Loucy (cell line): Measurements from ENCODE around the gene NMT2.
A peak's percentile ranks its signal among the peaks of the same experiment; 100 is the strongest.

Experiments used
- H2AFZ ChIP-seq: fragments of 200-600 bp; sonication (generic); 2 replicates; pipeline ENCODE4 v1.6.0; 2016; ENCODE audit warnings: antibody characterized with exemption, mild to moderate bottlenecking, low read length, moderate library complexity
- H3F3A ChIP-seq: fragments of 200-600 bp; 2 replicates; pipeline ENCODE4 v1.6.0; 2016; ENCODE audit warnings: antibody characterized with exemption, low read depth, mild to moderate bottlenecking
- H3K27me3 ChIP-seq: fragments of 200-600 bp; sonication (generic); 2 replicates; pipeline ENCODE4 v1.6.1; 2014; ENCODE audit warnings: low read length, mild to moderate bottlenecking; ENCODE audit not compliant: insufficient read depth, poor library complexity, severe bottlenecking
- H3K36me3 ChIP-seq: fragments of 200-600 bp; sonication (generic); 2 replicates; pipeline ENCODE4 v1.6.1; 2016; ENCODE audit warnings: low read length; ENCODE audit not compliant: insufficient read depth
- H3K4me1 ChIP-seq: fragments of 200-600 bp; sonication (generic); 2 replicates; pipeline ENCODE4 v1.5.1; 2014; ENCODE audit warnings: low read length, mild to moderate bottlenecking; ENCODE audit not compliant: insufficient read depth, poor library complexity, severe bottlenecking
- H3K4me2 ChIP-seq: fragments of 200-600 bp; sonication (generic); 2 replicates; pipeline ENCODE4 v1.6.0; 2014; ENCODE audit warnings: antibody characterized with exemption, low read length, low read depth, mild to moderate bottlenecking; ENCODE audit not compliant: poor library complexity, severe bottlenecking
- H3K4me3 ChIP-seq: fragments of 200-600 bp; sonication (generic); 2 replicates; pipeline ENCODE4 v1.5.1; 2014; ENCODE audit warnings: low read length, mild to moderate bottlenecking, mixed read lengths; ENCODE audit not compliant: poor library complexity, severe bottlenecking
- H3K79me2 ChIP-seq: fragments of 200-600 bp; sonication (generic); 2 replicates; pipeline ENCODE4 v1.6.1; 2014; ENCODE audit warnings: low read length; ENCODE audit not compliant: insufficient read depth
- H3K9ac ChIP-seq: fragments of 200-600 bp; sonication (generic); 2 replicates; pipeline ENCODE4 v1.6.0; 2014; ENCODE audit warnings: mild to moderate bottlenecking, low read depth, low read length, moderate library complexity; ENCODE audit not compliant: poor library complexity, severe bottlenecking
- H3K9me2 ChIP-seq: fragments of 200-600 bp; sonication (generic); replicated peaks from 2 replicates; pipeline ENCODE4 v1.6.1; 2016; ENCODE audit warnings: low read depth, low read length, mixed read lengths
- H3K9me3 ChIP-seq: fragments of 200-600 bp; sonication (generic); 2 replicates; pipeline ENCODE4 v1.6.1; 2014; ENCODE audit warnings: mild to moderate bottlenecking, antibody characterized with exemption, low read length, low read depth; ENCODE audit not compliant: insufficient read depth
- H4K20me1 ChIP-seq: fragments of 200-600 bp; sonication (generic); 2 replicates; pipeline ENCODE4 v1.6.0; 2014; ENCODE audit warnings: antibody characterized with exemption, low read length, mild to moderate bottlenecking; ENCODE audit not compliant: insufficient read depth, poor library complexity, severe bottlenecking
- EZH2phosphoT487 ChIP-seq: fragments of 200-600 bp; IDR thresholded peaks from 2 replicates; pipeline ENCODE4 v1.6.1; 2018; ENCODE audit warnings: antibody characterized with exemption, mild to moderate bottlenecking, moderate library complexity, borderline replicate concordance
- TF ChIP-seq, protein P1 (sequence below): fragments of 200-600 bp; sonication (generic); conservative IDR thresholded peaks from 2 replicates; pipeline ENCODE4 v1.5.1; 2014; ENCODE audit warnings: mild to moderate bottlenecking, antibody characterized with exemption, low read length

Gene NMT2

DNA sequence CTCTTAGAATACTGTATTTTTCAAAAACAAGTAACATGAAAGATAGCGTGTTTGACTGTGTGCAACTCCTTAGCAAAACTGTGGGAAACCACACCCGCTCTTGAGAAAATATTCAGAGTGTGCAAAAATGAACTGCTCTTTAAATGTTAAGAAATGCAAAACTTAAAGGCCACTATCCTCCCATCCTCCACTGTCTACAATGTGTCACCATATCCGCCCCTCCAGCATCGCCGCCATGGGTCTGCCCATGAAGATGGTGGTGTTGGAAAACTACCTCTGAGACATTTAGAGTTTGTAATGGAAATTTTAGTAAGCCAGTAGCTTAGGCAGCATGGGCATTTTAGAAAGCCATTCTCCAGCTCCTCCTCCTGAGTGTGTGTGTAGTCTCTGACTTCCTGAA is 20.1 kb upstream of the NMT2 start:
- Histone ChIP-seq H2AFZ (peak overlapping the region; percentile 32), H3K36me3 (no peaks in the 10 kb centered on the region), H3K27me3 (no peaks in the 10 kb centered on the region), H3K9me3 (no peaks in the 10 kb centered on the region), H3K9ac (no peak overlapping the region), H3K4me3 (no peak overlapping the region), H3K4me1 (peaks cover 9% of the 10 kb centered on the region), H3K9me2 (no peaks in the 10 kb centered on the region), H4K20me1 (no peaks in the 10 kb centered on the region), H3F3A (no peaks in the 10 kb centered on the region), H3K79me2 (no peaks in the 10 kb centered on the region), H3K4me2 (no peak overlapping the region)
- TF ChIP-seq EZH2phosphoT487, result no peak
- TF ChIP-seq, protein P1, sequence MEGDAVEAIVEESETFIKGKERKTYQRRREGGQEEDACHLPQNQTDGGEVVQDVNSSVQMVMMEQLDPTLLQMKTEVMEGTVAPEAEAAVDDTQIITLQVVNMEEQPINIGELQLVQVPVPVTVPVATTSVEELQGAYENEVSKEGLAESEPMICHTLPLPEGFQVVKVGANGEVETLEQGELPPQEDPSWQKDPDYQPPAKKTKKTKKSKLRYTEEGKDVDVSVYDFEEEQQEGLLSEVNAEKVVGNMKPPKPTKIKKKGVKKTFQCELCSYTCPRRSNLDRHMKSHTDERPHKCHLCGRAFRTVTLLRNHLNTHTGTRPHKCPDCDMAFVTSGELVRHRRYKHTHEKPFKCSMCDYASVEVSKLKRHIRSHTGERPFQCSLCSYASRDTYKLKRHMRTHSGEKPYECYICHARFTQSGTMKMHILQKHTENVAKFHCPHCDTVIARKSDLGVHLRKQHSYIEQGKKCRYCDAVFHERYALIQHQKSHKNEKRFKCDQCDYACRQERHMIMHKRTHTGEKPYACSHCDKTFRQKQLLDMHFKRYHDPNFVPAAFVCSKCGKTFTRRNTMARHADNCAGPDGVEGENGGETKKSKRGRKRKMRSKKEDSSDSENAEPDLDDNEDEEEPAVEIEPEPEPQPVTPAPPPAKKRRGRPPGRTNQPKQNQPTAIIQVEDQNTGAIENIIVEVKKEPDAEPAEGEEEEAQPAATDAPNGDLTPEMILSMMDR, result no peak

DNA sequence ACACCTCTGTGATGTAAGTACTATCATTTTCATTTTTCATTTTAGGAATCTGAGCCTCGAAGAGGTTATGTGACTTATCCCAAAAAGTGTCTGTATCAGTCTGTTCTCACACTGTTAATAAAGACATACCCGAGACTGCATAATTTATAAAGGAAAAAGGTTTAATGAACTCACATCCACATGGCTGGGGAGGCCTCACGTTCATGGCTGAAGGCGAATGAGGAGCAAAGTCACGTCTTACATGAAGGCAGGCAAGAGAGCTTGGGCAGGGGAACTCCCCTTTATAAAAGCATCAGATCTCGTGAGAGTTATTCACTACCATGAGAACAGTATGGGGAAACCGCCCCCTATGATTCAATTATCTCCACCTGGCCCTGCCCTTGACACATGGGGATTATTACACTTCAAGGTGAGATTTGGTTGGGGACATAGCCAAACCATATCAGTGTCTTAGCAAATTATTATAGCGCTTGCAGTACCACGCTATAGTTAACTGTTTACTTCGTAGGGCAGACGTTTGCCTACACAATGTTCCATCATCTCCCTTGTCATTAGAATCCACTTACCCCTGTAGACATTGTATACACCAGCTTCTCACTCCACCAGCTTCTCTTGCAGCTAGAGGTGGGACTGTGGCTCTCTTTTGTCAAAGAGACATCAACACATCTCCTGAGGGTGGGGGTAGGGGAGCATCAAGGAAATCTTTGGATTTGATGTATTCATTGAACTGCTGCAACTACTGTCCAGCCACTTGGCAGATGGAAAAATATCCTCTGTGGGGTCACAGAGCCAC is 15.4 kb upstream of the NMT2 start:
- Histone ChIP-seq H3K27me3 (no peaks in the 10 kb centered on the region), H3K9me2 (no peaks in the 10 kb centered on the region), H3K36me3 (no peaks in the 10 kb centered on the region), H3K4me2 (no peak overlapping the region), H3F3A (no peaks in the 10 kb centered on the region), H3K4me3 (no peak overlapping the region), H3K79me2 (no peaks in the 10 kb centered on the region), H2AFZ (no peak overlapping the region), H3K9ac (no peak overlapping the region), H3K4me1 (peaks cover 8% of the 10 kb centered on the region), H3K9me3 (no peaks in the 10 kb centered on the region), H4K20me1 (no peaks in the 10 kb centered on the region)
- TF ChIP-seq, protein P1, result no peak
- no peak for TF ChIP-seq EZH2phosphoT487

DNA sequence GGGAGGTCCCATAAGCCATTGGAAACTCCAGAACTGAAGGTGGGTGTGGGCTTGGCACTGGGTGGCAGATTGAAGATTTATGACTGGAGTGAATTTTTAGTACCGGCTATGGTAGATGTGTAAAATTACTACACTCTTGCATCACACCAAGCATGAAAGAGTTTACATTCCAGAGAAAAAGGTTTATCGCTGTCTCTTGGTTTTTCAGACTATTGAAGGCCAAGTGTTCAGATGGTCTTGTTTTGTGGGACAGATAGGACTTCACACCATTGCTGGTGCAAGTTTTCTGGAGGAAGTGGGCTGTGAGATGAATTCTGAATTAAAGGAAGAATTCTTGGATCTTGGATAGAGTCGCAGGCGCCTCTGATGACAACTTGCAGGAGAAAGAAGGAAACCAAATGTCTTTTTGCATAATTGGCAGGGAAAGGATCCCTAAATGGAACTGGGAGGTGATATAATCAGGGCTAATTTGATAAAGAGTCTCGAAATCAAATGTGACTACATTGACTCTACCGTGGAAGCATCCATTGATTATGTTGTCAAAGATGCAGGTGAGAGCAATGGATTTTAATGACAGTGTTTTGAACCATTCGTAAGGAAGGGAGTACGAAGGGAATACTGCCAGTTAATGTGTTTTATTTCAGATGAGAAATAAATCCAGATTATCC is 14.2 kb upstream of the NMT2 start:
- Histone ChIP-seq H3K36me3 (no peaks in the 10 kb centered on the region), H3K4me2 (no peak overlapping the region), H3K9ac (no peak overlapping the region)

More for the DNA sequence above, 14.2 kb upstream of the NMT2 start:
- Histone ChIP-seq H3F3A (no peaks in the 10 kb centered on the region), H4K20me1 (no peaks in the 10 kb centered on the region), H3K4me1 (no peaks in the 10 kb centered on the region), H3K27me3 (no peaks in the 10 kb centered on the region), H3K79me2 (no peaks in the 10 kb centered on the region), H3K9me3 (no peaks in the 10 kb centered on the region), H3K9me2 (no peaks in the 10 kb centered on the region), H2AFZ (no peak overlapping the region), H3K4me3 (no peak overlapping the region)
- TF ChIP-seq, protein P1, result no peak
- TF ChIP-seq EZH2phosphoT487, result no peak
